MCF 10A (cell line): Measurements from ENCODE around the gene LARP4B. TPM values are rescaled to one million over a fixed set of nuclear protein-coding genes. Genes with fewer than 3 reads are reported as not detected.

ENCODE experiments used
- Bru-seq: library from RNA; stranded (reverse); fragments of 400-500 nt; gene quantifications from one replicate; lab custom pipeline; 2021; lab: Mats Ljungman, UMichigan
- BruChase-seq, 2 experiments: library from RNA; stranded (reverse); fragments of 400-500 nt; gene quantifications; one replicate each; lab custom pipeline; 2021; lab: Mats Ljungman, UMichigan
- BruUV-seq: library from RNA; stranded (reverse); fragments of 400-500 nt; replicated peaks from 2 replicates; lab custom pipeline; 2021; lab: Mats Ljungman, UMichigan
- CTCF ChIA-PET: fragments of 300-600 bp; sonication (Branson Sonifier 250); formaldehyde crosslinking; extraction: SDS; loops from one replicate; lab custom pipeline; 2021; ENCODE audit warnings: antibody characterized with exemption, inconsistent platforms; lab: Yijun Ruan, JAX
- POLR2A ChIA-PET: fragments of 300-600, 350-650 bp; sonication (Branson Sonifier 250); formaldehyde crosslinking; extraction: SDS; loops from one replicate; lab custom pipeline; 2020; ENCODE audit warnings: antibody characterized with exemption, inconsistent platforms; lab: Yijun Ruan, JAX
- DNase-seq: peaks from one replicate; pipeline ENCODE4 v3.0.0-alpha.2; 2018; ENCODE audit not compliant: unreplicated experiment
- H3K27ac Mint-ChIP-seq: one replicate; pipeline ENCODE4 v1.8.0; 2022; ENCODE audit warnings: mild to moderate bottlenecking, low read depth, mixed read lengths; ENCODE audit not compliant: unreplicated experiment
- H3K27me3 Mint-ChIP-seq: one replicate; pipeline ENCODE4 v1.8.0; 2022; ENCODE audit warnings: mixed read lengths; ENCODE audit not compliant: insufficient read depth, unreplicated experiment
- H3K36me3 Mint-ChIP-seq: one replicate; pipeline ENCODE4 v1.8.0; 2022; ENCODE audit warnings: mild to moderate bottlenecking, moderate library complexity, mixed read lengths; ENCODE audit not compliant: insufficient read depth, unreplicated experiment
- H3K4me1 Mint-ChIP-seq: one replicate; pipeline ENCODE4 v1.8.0; 2022; ENCODE audit warnings: mixed read lengths; ENCODE audit not compliant: insufficient read depth, unreplicated experiment
- H3K4me3 Mint-ChIP-seq: one replicate; pipeline ENCODE4 v1.8.0; 2022; ENCODE audit warnings: mild to moderate bottlenecking, moderate library complexity, mixed read lengths; ENCODE audit not compliant: unreplicated experiment
- H3K9me3 Mint-ChIP-seq: one replicate; pipeline ENCODE4 v1.8.0; 2022; ENCODE audit warnings: mixed read lengths; ENCODE audit not compliant: unreplicated experiment
- CTCF ChIP-seq: fragments of 200-600 bp; IDR thresholded peaks from one replicate; pipeline ENCODE4 v1.8.0; 2022; ENCODE audit warnings: antibody characterized with exemption, mild to moderate bottlenecking; ENCODE audit not compliant: unreplicated experiment
- intact Hi-C: fragments of 100-400 bp; cut with micrococcal nuclease; formaldehyde crosslinking; loops from 2 replicates; pipeline ENCODE4 v1.14.1; 2022
- long read RNA-seq: library from polyadenylated mRNA; stranded (forward); transcript quantifications from one replicate; pipeline ENCODE4 v2.0.0, GENCODE V29; 2022
- total RNA-seq: library from RNA; stranded (reverse); gene quantifications from 2 replicates; pipeline ENCODE4 v1.2.3, GENCODE V29; 2022

Gene LARP4B
- total RNA-seq (127 and 131 TPM in 2 replicates), Bru-seq, nascent RNA (percentile 92 among the genes with signal in this experiment), BruChase-seq, experiment 1, labeled RNA remaining after a 6-hour chase (percentile 91 among the genes with signal in this experiment), BruChase-seq, experiment 2, labeled RNA remaining after a 2-hour chase (percentile 91 among the genes with signal in this experiment)
- long read RNA-seq, full-length matches to known transcripts, result 36 of 110 reads
- long read RNA-seq, partial matches to known transcripts, result 48 of 110 reads
- long read RNA-seq, other reads (novel, unspliced or antisense), result 26 of 110 reads

DNA sequence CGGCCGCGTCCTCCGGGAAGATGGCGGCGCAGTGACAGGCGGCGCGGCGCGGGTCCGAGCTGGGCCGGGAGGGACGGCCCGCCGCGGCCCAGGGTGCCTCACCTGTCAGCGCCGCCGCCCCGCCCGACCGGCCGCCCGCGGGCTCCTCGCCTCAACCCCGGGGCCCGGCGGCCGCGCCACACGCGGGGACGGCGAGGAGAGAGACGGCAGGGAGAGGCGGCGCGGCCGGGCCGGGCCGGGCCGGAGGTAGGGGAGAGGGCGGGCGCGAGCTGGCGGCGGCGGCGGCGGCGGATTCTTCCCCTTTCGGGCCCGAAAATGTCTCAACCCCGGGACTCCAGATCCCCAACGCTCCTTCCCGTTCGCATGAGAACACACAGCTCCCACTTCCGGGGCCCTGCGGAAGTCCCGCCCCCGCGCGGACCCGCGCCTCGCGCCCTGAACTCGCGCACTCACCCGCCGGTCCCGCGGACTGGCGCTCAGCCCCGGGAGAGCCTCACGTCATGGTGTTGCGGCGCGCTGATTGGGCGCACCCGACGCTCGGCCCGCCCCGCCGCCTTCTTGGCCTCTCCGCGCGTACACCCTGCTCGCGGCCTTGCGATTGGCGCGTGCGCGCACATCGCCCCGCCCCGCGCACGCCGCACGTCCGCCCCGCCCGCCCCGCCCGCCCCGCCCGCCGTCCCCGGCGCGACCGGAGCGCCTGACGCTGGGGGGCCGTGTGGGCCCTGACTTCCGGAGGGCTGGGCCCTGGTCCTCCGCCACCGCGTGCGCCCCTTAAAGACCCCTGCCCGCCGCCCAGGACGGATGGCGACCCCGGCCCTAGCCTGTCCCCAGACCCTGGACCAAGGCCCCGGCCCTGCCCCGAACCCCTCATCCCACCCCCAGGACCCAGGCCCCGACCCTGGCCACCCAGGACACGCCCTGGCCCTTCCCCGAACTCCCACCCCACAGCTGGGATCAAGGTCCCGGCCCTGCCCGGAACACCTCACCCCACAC, at the start of gene LARP4B:
TSS of gene LARP4B (minus strand) at position 380 of the 993 bp plus-strand sequence. CDS start 45,984 bp downstream, outside the sequence.
- peak within 1 kb of the TSS; percentile 87 for H3K4me3 Mint-ChIP-seq
- H3K36me3 Mint-ChIP-seq, result peaks cover 2% of the 10 kb centered on the region
- ChIA-PET POLR2A (interaction anchor here (0.6 to 6.9 kb wide), 24 partner anchors 9 to 652 kb away, joined by 3 to 114 read pairs (median 4); partner anchors contain the start of genes GTPBP4, IDI1 and WDR37), CTCF (no interaction called here)
- DNase-seq, result peak; percentile 96
- H3K4me1 Mint-ChIP-seq, result peaks cover 25% of the 10 kb centered on the region
- H3K9me3 Mint-ChIP-seq, result no peaks in the 10 kb centered on the region
- TF ChIP-seq CTCF, result no peak
- no TSS peak for BruUV-seq
- H3K27ac Mint-ChIP-seq, result peak within 1 kb of the TSS; percentile 92
- intact Hi-C loops, result loop anchor here (2.0 kb wide), 2 partner anchors 55 to 117 kb away; partner anchors contain the start of gene IDI1
- no peaks in the 10 kb centered on the region for H3K27me3 Mint-ChIP-seq

DNA sequence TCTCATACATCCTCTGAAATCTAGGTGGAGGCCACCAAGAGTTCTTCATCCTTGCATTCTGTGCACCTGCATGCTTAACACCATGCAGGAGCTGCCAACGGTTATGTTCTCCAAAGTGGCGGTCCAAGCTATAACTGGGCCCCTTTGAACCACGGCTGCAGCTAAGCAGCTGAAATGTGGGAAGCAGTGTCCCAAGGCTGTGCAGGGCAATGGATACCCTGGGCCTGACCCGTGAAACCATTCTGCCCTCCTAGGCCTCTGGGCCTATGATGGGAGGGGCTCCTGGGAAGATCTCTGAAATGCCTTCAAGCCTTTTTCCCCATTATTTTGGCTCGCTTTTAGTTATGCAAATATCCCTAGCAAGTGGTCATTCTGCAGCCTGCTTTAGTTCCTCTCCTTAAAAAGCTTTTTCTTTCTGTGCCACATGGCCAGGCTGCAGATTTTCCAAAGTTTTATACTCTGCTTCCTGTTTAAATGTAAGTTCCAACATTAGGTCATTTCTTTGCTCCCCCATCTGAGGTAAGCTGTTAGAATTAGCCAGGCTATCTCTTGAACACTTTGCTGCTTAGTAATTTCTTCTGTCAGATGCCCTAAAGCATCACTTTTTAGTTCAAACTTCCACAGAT, 49.1 kb upstream of the LARP4B start:
- Mint-ChIP-seq H3K4me3 (no peak overlapping the region), H3K27me3 (no peaks in the 10 kb centered on the region), H3K27ac (no peak overlapping the region), H3K36me3 (peaks cover 12% of the 10 kb centered on the region), H3K4me1 (no peaks in the 10 kb centered on the region), H3K9me3 (peaks cover 12% of the 10 kb centered on the region)
- intact Hi-C loops, result no loop called here
- ChIA-PET CTCF (no interaction called here), POLR2A (interaction anchor here (0.6 to 1.0 kb wide), 2 partner anchors 12 to 55 kb away, joined by 3 to 4 read pairs; no protein-coding TSS in a partner anchor)
- no TSS peak for BruUV-seq
- no peak for DNase-seq
- no peak for TF ChIP-seq CTCF

DNA sequence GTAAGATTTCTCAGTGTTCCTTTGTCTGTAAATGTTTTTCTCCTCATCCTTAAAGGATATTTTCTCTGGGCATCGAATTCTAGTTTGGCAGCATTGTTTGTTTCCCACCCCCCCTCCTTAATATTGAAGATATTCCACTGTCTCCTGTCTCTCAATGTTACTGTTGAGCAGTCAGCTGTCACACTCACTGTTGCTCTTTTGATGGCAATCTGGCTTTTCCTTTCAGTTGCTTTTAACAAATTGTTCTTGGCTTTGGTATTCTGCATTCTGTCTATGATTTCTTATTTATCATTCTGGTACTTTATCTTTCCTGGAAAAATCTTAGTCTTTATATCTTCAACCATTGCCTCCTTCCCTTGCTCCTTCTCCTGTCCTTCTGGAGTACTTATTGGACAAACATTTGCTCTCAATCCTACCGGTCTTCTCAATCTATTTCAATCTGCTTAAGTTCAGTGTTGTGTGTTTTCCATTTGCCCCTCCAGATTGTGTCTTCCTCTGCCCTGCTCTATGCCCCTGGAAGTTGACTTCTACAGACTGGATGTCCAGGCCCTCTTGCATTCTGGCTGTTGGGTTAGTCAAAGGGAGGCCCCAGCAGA, 47.4 kb upstream of the LARP4B start:
- Mint-ChIP-seq H3K27me3 (no peaks in the 10 kb centered on the region), H3K4me3 (no peak overlapping the region), H3K36me3 (peaks cover 12% of the 10 kb centered on the region), H3K9me3 (peaks cover 12% of the 10 kb centered on the region), H3K27ac (no peak overlapping the region), H3K4me1 (no peaks in the 10 kb centered on the region)
- peak; percentile 16 for DNase-seq
- no peak for TF ChIP-seq CTCF
- CTCF ChIA-PET, result no interaction called here
- no TSS peak for BruUV-seq
- POLR2A ChIA-PET, result interaction anchor here (0.9 to 1.5 kb wide), 2 partner anchors 9 to 21 kb away, joined by 3 to 4 read pairs; partner anchors contain the start of gene GTPBP4
- intact Hi-C loops, result no loop called here
